B cell (primary cell): ENCODE measurements around the gene DEPDC1B. TPM values are rescaled to one million over a fixed set of nuclear protein-coding genes. Genes with fewer than 3 reads are reported as not detected.

Source experiments
- ATAC-seq: fragments of 200-7000 bp; cut with Tn5 transposase; one replicate; pipeline ENCODE4 v1.10.0; 2021; ENCODE audit warnings: low read depth, mild to moderate bottlenecking, moderate number of reproducible peaks, moderate library complexity
- CTCF ChIA-PET: fragments of 350-600 bp; sonication (Branson Sonifier 250); formaldehyde crosslinking; loops from one replicate; lab custom pipeline; 2021; ENCODE audit warnings: antibody characterized with exemption, inconsistent platforms; lab: Charles Lee
- POLR2A ChIA-PET: fragments of 350-600 bp; sonication (Branson Sonifier 250); formaldehyde crosslinking; loops from one replicate; lab custom pipeline; 2021; ENCODE audit warnings: antibody characterized with exemption; lab: Charles Lee
- DNase-seq: peaks from one replicate; pipeline ENCODE4 v3.0.0; 2013
- H2AFZ ChIP-seq: 2 replicates; pipeline ENCODE4 v1.6.1; 2012; ENCODE audit warnings: mild to moderate bottlenecking, low read depth, low read length; ENCODE audit not compliant: insufficient read depth, poor library complexity, severe bottlenecking
- H3K27ac ChIP-seq, 2 donors: 1 replicate in 1 of 2; 2 replicates in 1 of 2; pipeline ENCODE4 v1.5.1; 2012 to 2013; ENCODE audit warnings: low read length in 2 of 2, mild to moderate bottlenecking in 2 of 2, moderate library complexity in 1 of 2
- H3K27me3 ChIP-seq, 4 experiments: fragments of 200-600 bp in 1 of 4; sonication (generic) in 1 of 4; replicated peaks in 1 of 4; 1 replicate in 2 of 4; 2 replicates in 2 of 4; pipeline versions ENCODE4 v1.6.1 to v1.7.0; 2013 to 2016; ENCODE audit warnings: low read length in 3 of 4, mild to moderate bottlenecking in 2 of 4, mixed read lengths in 1 of 4, moderate library complexity in 1 of 4; ENCODE audit not compliant: insufficient read depth in 4 of 4, control insufficient read depth in 3 of 4; ENCODE audit errors: control extremely low read depth in 1 of 4
- H3K36me3 ChIP-seq, 2 experiments: replicated peaks in 1 of 2; 1 replicate in 1 of 2; 2 replicates in 1 of 2; pipeline versions ENCODE4 v1.6.1 to v1.7.1; 2013; ENCODE audit warnings: low read length in 1 of 2; ENCODE audit not compliant: insufficient read depth in 2 of 2, control insufficient read depth in 1 of 2; ENCODE audit errors: control extremely low read depth in 1 of 2, extremely low read depth in 1 of 2
- H3K4me1 ChIP-seq, 2 donors: fragments of 200-600 bp in 1 of 2; sonication (generic) in 1 of 2; 1 replicate in 1 of 2; 2 replicates in 1 of 2; pipeline versions ENCODE4 v1.5.1 to v1.6.1; 2013 to 2017; ENCODE audit warnings: low read length in 2 of 2; ENCODE audit not compliant: control insufficient read depth in 2 of 2, insufficient read depth in 2 of 2
- H3K4me2 ChIP-seq: replicated peaks from 2 replicates; pipeline ENCODE3; 2012; ENCODE audit warnings: mild to moderate bottlenecking, low read depth, low read length; ENCODE audit not compliant: poor library complexity, severe bottlenecking
- H3K4me3 ChIP-seq, 5 experiments: fragments of 200-600 bp in 1 of 5; sonication (generic) in 1 of 5; 1 replicate in 3 of 5; 2 replicates in 2 of 5; pipeline versions ENCODE4 v1.5.1 to v1.7.0; 2011 to 2016; ENCODE audit warnings: low read length in 4 of 5, mild to moderate bottlenecking in 4 of 5, low read depth in 2 of 5, control low read depth in 1 of 5, moderate library complexity in 1 of 5; ENCODE audit not compliant: insufficient read depth in 1 of 5; ENCODE audit errors: control extremely low read depth in 1 of 5, extremely low read depth in 1 of 5
- H3K79me2 ChIP-seq: fragments of 200-600 bp; sonication (generic); one replicate; pipeline ENCODE4 v1.6.0; 2016; ENCODE audit warnings: low read length; ENCODE audit not compliant: control insufficient read depth, insufficient read depth
- H3K9ac ChIP-seq: fragments of 200-600 bp; sonication (generic); 2 replicates; pipeline ENCODE4 v1.6.1; 2017; ENCODE audit warnings: mild to moderate bottlenecking, low read length, moderate library complexity
- H3K9me3 ChIP-seq, 3 donors: one replicate each; pipeline versions ENCODE4 v1.6.1 to v1.7.1; 2013; ENCODE audit warnings: low read length in 2 of 3; ENCODE audit not compliant: control insufficient read depth in 2 of 3, insufficient read depth in 1 of 3; ENCODE audit errors: control extremely low read depth in 1 of 3
- H4K20me1 ChIP-seq: 2 replicates; pipeline ENCODE4 v1.6.0; 2012; ENCODE audit warnings: mild to moderate bottlenecking, low read length; ENCODE audit not compliant: insufficient read depth, control insufficient read depth, poor library complexity, severe bottlenecking
- H3K27ac Mint-ChIP-seq: one replicate; pipeline ENCODE4 v1.8.0; 2021; ENCODE audit warnings: mixed read lengths
- H3K27me3 Mint-ChIP-seq: one replicate; pipeline ENCODE4 v1.8.0; 2021; ENCODE audit warnings: mixed read lengths
- H3K4me1 Mint-ChIP-seq: one replicate; pipeline ENCODE4 v1.8.0; 2021; ENCODE audit warnings: mixed read lengths
- H3K4me3 Mint-ChIP-seq: one replicate; pipeline ENCODE4 v1.8.0; 2021; ENCODE audit warnings: mixed read lengths
- H3K9me3 Mint-ChIP-seq: one replicate; pipeline ENCODE4 v1.8.0; 2022; ENCODE audit warnings: mixed read lengths; ENCODE audit not compliant: insufficient read depth
- CTCF ChIP-seq: fragments of 200-600 bp; IDR thresholded peaks from one replicate; pipeline ENCODE4 v1.8.0; 2022; ENCODE audit warnings: antibody characterized with exemption, mild to moderate bottlenecking
- EZH2 ChIP-seq: IDR thresholded peaks from 2 replicates; pipeline ENCODE4 v1.6.1; 2012; ENCODE audit warnings: borderline replicate concordance, low read depth, mild to moderate bottlenecking, moderate library complexity, low read length; ENCODE audit not compliant: insufficient read depth, poor library complexity, severe bottlenecking
- WGBS: methylation state at CpG from one replicate; pipeline ENCODE4 v1.1.5; 2013; ENCODE audit warnings: missing lambda C conversion rate; ENCODE audit not compliant: insufficient coverage; 5-methylcytosine and 5-hydroxymethylcytosine counted together
- intact Hi-C: fragments of 100-400 bp; cut with micrococcal nuclease; formaldehyde crosslinking; loops from one replicate; pipeline ENCODE4 v1.10.0; 2022
- polyA plus RNA-seq: library from polyadenylated mRNA; depleted of rRNA; stranded (reverse); fragments of >200 nt; gene quantifications from 2 replicates; pipeline ENCODE4 v1.2.3, GENCODE V29; 2012
- total RNA-seq, 2 donors: library from RNA; stranded (reverse); fragments of 120-200 nt in 1 of 2; gene quantifications; 1 replicate in 1 of 2; 2 replicates in 1 of 2; pipeline versions ENCODE4 v1.2.3 to v1.2.4, GENCODE V29; 2013 to 2022

The DEPDC1B gene
- total and polyA plus RNA-seq, 2 donors (not counting 1 experiment from before 2014, with no cell fraction given), result 0.04 to 0.25 TPM

- intact Hi-C loops, result no loop called here
- Histone ChIP-seq H3K9ac (no peak overlapping the region), H3K4me1 (no peaks in the 10 kb centered on the region), H3K79me2 (peaks cover 4% of the 10 kb centered on the region), H3K27ac (no peak overlapping the region), H3K27me3 (no peaks in the 10 kb centered on the region), H3K4me2 (no peak overlapping the region), H2AFZ (no peak overlapping the region), H3K4me3 (no peak overlapping the region), H3K9me3 (no peaks in the 10 kb centered on the region), H4K20me1 (no peaks in the 10 kb centered on the region), H3K36me3 (no peaks in the 10 kb centered on the region)
- DNase-seq (no peak), ATAC-seq (no peak)
- Mint-ChIP-seq H3K4me3 (no peak overlapping the region), H3K9me3 (no peaks in the 10 kb centered on the region), H3K4me1 (no peaks in the 10 kb centered on the region), H3K27ac (no peak overlapping the region), H3K27me3 (no peaks in the 10 kb centered on the region)
- ChIA-PET CTCF (interaction anchor here (1.5 to 3.6 kb wide), 2 partner anchors 11 to 20 kb away, joined by 5 to 13 read pairs; partner anchors contain the start of gene DEPDC1B), POLR2A (no interaction called here)
- WGBS, result no CpG with 5 or more reads among the region's 1 CpG
- TF ChIP-seq EZH2 (no peak), CTCF (no peak)
Measured at GRCh38 chr5:60688980-60689379, 11.0 kb downstream of the DEPDC1B start.

GRCh38 chr5:60687927-60688720, 11.8 kb downstream of the DEPDC1B start:
- Histone ChIP-seq H3K79me2 (peaks cover 4% of the 10 kb centered on the region), H3K4me3 (no peak overlapping the region), H3K4me2 (no peak overlapping the region), H3K27ac (no peak overlapping the region), H3K27me3 (no peaks in the 10 kb centered on the region), H3K4me1 (no peaks in the 10 kb centered on the region), H3K9ac (no peak overlapping the region), H2AFZ (no peak overlapping the region), H3K36me3 (no peaks in the 10 kb centered on the region), H4K20me1 (no peaks in the 10 kb centered on the region), H3K9me3 (no peaks in the 10 kb centered on the region)
- H3K27ac Mint-ChIP-seq, result no peak overlapping the region
- intact Hi-C loops, result no loop called here
- ATAC-seq (peak; percentile 57), DNase-seq (no peak)
- POLR2A ChIA-PET, result no interaction called here
- 100% methylated on average over 1 of the region's 3 CpGs for whole genome bisulfite sequencing
- H3K4me1 Mint-ChIP-seq, result peaks cover 2% of the 10 kb centered on the region
- H3K9me3 Mint-ChIP-seq, result no peaks in the 10 kb centered on the region
- CTCF ChIA-PET, result interaction anchor here (0.7 to 3.6 kb wide), 4 partner anchors 9 to 19 kb away, joined by 3 to 13 read pairs (median 4); partner anchors contain the start of gene DEPDC1B
- TF ChIP-seq CTCF (peak; percentile 15), EZH2 (no peak)
- H3K27me3 Mint-ChIP-seq, result no peaks in the 10 kb centered on the region
- no peak overlapping the region for H3K4me3 Mint-ChIP-seq
